Neural crest cell (in vitro differentiated cells): ENCODE measurements around the gene KLK3. TPM values are rescaled to one million over a fixed set of nuclear protein-coding genes. Genes with fewer than 3 reads are reported as not detected.
"Not testable (repeated sequence)": the region's sequence is repeated elsewhere in the genome, so short reads cannot be mapped to it uniquely, and the experiment has no call there.

ENCODE experiments used
- DNase-seq: peaks from one replicate; pipeline ENCODE4 v3.0.0; 2021; ENCODE audit warnings: low read depth, mixed read lengths, low spot score
- H3K27ac Mint-ChIP-seq: one replicate; pipeline ENCODE4 v1.8.0; 2021; ENCODE audit warnings: mild to moderate bottlenecking, mixed read lengths; ENCODE audit not compliant: unreplicated experiment
- H3K27me3 Mint-ChIP-seq: 2 replicates; pipeline ENCODE4 v1.8.0; 2021; ENCODE audit warnings: low read depth, mild to moderate bottlenecking, mixed read lengths
- H3K36me3 Mint-ChIP-seq: 2 replicates; pipeline ENCODE4 v1.8.0; 2021; ENCODE audit warnings: low read depth, mild to moderate bottlenecking, mixed read lengths
- H3K4me1 Mint-ChIP-seq: 2 replicates; pipeline ENCODE4 v1.8.0; 2021; ENCODE audit warnings: mixed read lengths
- H3K4me3 Mint-ChIP-seq: one replicate; pipeline ENCODE4 v1.8.0; 2021; ENCODE audit warnings: mild to moderate bottlenecking, mixed read lengths
- H3K9me3 Mint-ChIP-seq: 2 replicates; pipeline ENCODE4 v1.8.0; 2021; ENCODE audit warnings: mixed read lengths
- total RNA-seq: library from RNA; stranded (reverse); gene quantifications from 2 replicates; pipeline ENCODE4 v1.2.1, GENCODE V29; 2021
- TF ChIP-seq, protein P1 (sequence below): fragments of 200-600 bp; sonication (generic); conservative IDR thresholded peaks from 2 replicates; pipeline ENCODE4 v1.5.0; 2021; ENCODE audit warnings: antibody characterized with exemption, mild to moderate bottlenecking

Gene KLK3
- total RNA-seq, 1 donor from 2014 or later, result not detected

DNA sequence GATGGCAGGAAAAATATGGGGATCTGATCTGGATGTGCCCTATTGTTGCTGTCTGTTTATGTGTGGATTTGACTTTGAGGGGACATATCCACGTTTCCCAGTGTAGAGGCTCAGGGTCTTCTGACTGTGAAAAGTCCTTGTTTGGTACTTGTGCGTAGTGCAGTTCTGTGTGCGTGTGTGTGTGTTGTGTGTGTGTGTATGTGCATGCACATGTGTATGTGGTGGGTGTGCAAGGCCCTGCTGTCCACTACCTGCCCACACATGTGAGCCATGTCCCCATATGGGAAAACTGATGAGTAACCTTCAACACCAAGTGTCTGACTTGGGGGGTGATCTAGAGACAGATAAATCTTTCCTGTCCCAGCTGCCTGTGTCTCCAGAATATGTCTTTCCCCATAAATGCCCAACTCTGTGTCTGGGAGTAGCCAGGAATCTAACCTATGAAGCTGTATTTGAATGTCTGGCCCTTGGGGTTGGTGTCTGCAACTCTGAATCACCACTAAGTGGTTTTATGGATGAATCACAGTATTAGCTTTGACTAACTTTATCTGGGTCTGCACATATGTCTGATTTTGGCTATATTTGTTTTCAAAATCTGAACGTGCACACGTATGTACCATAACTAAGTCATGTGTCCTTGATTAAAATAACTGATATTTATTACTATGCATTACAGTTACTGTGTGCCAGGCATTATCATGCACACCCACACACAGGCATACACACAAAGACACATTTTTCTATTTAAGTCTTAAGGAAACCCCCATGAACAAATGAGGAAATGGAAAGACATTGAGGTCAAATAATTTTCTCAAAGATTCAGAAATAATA is 35.9 kb downstream of the KLK3 start:
- TF ChIP-seq, protein P1, sequence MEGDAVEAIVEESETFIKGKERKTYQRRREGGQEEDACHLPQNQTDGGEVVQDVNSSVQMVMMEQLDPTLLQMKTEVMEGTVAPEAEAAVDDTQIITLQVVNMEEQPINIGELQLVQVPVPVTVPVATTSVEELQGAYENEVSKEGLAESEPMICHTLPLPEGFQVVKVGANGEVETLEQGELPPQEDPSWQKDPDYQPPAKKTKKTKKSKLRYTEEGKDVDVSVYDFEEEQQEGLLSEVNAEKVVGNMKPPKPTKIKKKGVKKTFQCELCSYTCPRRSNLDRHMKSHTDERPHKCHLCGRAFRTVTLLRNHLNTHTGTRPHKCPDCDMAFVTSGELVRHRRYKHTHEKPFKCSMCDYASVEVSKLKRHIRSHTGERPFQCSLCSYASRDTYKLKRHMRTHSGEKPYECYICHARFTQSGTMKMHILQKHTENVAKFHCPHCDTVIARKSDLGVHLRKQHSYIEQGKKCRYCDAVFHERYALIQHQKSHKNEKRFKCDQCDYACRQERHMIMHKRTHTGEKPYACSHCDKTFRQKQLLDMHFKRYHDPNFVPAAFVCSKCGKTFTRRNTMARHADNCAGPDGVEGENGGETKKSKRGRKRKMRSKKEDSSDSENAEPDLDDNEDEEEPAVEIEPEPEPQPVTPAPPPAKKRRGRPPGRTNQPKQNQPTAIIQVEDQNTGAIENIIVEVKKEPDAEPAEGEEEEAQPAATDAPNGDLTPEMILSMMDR, result no peak
- H3K27ac Mint-ChIP-seq, result no peak overlapping the region
- H3K36me3 Mint-ChIP-seq, result no peaks in the 10 kb centered on the region
- DNase-seq, result no peak
- no peak overlapping the region for H3K4me3 Mint-ChIP-seq
- H3K9me3 Mint-ChIP-seq, result no peaks in the 10 kb centered on the region
- H3K27me3 Mint-ChIP-seq, result peaks cover 90% of the 10 kb centered on the region
- no peaks in the 10 kb centered on the region for H3K4me1 Mint-ChIP-seq

DNA sequence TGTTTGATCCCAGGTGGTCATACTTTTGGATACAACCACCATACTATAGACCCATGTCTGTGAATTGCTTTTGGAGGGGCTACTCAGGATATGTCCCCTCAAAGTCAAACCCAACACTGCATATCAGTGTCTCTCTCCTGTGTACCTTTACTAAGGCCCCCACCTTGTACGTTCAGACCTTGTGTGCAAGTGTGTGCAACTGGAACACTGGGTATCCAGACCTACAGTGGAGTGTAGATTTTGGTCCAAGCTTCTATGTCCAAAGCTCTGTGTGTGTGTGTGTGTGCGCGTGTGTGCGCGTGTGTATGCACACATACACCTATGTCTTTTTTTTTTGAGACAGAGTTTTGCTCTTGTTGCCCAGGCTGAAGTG is 36.5 kb downstream of the KLK3 start:
- H3K4me3 Mint-ChIP-seq, result no peak overlapping the region
- no peak for DNase-seq
- no peak overlapping the region for H3K27ac Mint-ChIP-seq
- H3K36me3 Mint-ChIP-seq, result no peaks in the 10 kb centered on the region
- TF ChIP-seq, protein P1, result no peak
- no peaks in the 10 kb centered on the region for H3K9me3 Mint-ChIP-seq
- H3K4me1 Mint-ChIP-seq, result no peaks in the 10 kb centered on the region
- H3K27me3 Mint-ChIP-seq, result peaks cover 87% of the 10 kb centered on the region

DNA sequence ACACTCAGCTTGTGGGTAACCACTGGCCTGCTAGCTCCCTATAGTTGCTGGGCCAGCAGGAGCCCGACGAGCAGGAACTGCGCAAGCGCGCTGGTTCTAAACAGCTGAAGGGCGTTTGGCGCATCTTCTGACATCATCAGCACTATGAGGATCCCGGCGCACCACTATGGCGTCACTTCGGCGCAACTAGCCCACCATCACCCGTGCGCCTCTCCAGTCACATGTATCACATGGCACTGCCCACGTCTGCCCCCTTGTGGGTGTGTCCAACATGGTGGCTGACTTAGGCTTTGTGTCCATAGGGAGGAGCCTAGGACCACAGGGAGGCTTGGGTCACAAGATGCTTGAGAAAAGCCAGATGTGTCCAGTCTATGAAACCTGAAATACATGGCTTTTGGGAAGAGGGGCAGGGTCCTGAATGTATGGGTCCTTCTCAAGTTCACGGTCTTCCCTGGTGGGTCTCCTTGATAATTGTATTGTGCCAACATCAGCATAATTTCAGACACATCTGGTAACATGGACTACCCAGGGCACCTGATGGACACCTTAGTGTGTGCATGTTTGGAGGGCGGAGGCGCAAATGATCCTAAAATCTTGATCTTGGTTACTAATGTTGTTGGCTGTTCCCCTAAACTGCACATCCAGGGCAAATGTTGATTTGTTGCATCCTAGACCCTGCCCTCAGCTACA is 38.5 kb downstream of the KLK3 start:
- no peaks in the 10 kb centered on the region for H3K4me1 Mint-ChIP-seq
- H3K27ac Mint-ChIP-seq, result no peak overlapping the region
- H3K9me3 Mint-ChIP-seq, result no peaks in the 10 kb centered on the region
- TF ChIP-seq, protein P1, result peak; percentile 24
- H3K4me3 Mint-ChIP-seq, result no peak overlapping the region
- H3K27me3 Mint-ChIP-seq, result peaks cover 86% of the 10 kb centered on the region
- H3K36me3 Mint-ChIP-seq, result no peaks in the 10 kb centered on the region
- no peak for DNase-seq

DNA sequence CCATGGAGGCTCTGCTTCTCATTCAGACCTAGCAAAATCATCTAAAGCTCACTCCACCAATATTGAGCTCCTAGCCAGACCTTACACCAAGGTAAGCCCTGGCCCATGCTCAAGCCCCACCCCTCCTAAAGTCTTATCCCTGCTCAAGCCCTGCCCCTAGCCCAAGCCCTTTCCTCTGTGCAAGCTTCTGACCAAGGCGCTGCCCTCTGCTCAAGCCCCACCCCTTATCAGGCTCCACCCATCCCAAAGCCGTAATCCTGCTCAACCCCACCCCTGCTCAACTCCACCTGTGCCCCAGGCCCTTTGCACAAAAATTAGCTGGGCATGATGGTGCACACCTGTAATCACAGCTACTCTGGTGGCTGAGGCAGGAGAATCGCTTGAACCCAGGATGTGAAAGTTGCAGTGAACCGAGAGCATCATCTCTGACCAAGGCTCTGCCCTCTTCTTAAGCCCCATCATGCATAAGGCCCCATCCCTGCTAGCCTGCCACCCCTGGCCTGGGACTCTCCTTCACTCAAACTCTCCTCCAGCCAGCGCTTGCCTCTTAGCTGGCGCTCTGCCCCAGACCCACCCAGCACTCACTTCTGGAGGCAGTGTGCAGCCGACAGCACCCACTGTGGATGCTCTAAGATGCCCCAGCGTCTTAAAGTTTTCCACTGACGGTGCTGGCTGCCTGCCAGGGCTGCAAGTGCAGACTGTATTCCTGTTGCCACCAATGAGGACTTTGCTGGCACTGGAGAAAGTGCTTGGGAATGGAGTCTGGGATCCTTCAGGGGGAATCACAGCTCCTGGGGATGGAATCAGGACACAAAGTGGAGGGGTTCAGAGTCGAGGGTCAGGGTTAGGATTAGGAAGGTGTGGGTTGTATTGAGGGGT is 40.0 kb downstream of the KLK3 start:
- Mint-ChIP-seq H3K27ac (no peak overlapping the region), H3K36me3 (no peaks in the 10 kb centered on the region), H3K4me3 (no peak overlapping the region), H3K4me1 (no peaks in the 10 kb centered on the region), H3K9me3 (no peaks in the 10 kb centered on the region), H3K27me3 (peaks cover 85% of the 10 kb centered on the region)
- TF ChIP-seq, protein P1, result no peak
- no peak for DNase-seq

DNA sequence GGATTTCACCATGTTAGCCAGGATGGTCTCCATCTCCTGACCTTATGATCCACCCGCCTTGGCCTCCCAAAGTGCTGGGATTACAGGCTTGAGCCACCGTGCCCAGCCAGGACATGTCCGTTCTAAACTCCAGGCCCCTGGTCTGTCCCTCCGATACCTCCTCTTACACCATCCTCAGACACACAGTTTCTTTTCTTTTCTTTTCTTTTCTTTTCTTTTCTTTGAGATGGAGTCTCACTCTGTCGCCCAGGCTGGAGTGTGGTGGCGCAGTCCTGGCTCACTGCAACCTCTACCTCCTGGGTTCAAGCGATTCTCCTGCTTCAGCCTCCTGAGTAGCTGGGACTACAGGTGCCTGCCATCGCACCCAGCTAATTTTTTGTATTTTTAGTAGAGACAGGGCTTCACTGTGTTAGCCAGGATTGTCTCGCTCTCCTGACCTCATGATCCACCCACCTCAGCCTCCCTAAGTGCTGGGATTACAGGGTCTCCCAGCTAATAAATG is 41.4 kb downstream of the KLK3 start:
- DNase-seq, H3K4me1 Mint-ChIP-seq, H3K36me3 Mint-ChIP-seq, H3K9me3 Mint-ChIP-seq, H3K4me3 Mint-ChIP-seq: not testable (repeated sequence)
- H3K27ac Mint-ChIP-seq, result peak overlapping the region; percentile 71
- peaks cover 80% of the 10 kb centered on the region for H3K27me3 Mint-ChIP-seq
